Smooth muscle cell of trachea (primary cell): ENCODE results near the gene ITPRIPL2. TPM values are rescaled to one million over a fixed set of nuclear protein-coding genes. Genes with fewer than 3 reads are reported as not detected.

Experiments
- total RNA-seq: library from RNA; depleted of rRNA; stranded (reverse); fragments of >200 nt; gene quantifications from 2 replicates; pipeline ENCODE4 v1.2.1, GENCODE V29; 2014

The ITPRIPL2 gene
- 30.5 and 71.1 TPM in 2 replicates for total RNA-seq

DNA sequence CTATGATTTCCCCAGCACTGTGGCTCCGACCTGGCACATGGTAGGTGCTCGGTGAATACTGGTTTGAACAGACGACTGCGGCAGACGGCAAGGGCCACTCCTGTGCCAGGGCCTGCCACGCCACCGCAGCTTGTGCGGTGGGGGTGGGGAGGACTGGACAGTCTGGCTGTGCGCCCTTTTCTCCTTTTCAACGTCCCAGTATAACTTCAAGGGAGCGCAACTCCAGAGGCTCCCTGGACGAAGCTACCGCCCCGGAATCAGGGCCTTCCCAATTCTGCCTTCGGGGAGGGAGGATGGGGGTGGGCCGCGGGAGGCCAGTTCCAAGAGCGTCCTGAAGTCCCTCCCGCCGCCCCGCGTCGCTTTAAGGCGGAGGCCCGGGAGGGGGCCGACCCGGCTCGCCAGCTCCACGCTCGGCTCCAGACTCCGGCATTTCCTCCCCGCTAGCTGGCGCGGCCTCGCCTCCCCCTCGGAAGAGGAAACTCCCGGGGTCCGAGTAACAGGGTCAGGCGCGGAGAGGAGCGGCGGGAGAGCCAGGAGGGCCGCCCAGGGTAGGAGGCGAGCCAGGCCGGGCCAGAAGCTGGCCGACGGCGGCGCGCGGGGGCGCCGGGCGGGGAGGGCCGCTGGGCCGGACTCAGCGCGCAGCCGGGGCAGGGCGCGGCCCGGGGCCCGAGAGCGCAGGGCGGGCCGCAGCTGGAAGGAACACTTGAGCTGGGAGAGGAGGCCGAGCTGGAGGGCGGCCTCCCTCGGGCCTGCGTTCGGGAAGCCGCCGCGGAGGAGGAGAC lies at the start of gene ITPRIPL2:
TSS of gene ITPRIPL2 (plus strand) at position 388 of the 782 bp plus-strand sequence. CDS start 498 bp downstream, outside the sequence.

DNA sequence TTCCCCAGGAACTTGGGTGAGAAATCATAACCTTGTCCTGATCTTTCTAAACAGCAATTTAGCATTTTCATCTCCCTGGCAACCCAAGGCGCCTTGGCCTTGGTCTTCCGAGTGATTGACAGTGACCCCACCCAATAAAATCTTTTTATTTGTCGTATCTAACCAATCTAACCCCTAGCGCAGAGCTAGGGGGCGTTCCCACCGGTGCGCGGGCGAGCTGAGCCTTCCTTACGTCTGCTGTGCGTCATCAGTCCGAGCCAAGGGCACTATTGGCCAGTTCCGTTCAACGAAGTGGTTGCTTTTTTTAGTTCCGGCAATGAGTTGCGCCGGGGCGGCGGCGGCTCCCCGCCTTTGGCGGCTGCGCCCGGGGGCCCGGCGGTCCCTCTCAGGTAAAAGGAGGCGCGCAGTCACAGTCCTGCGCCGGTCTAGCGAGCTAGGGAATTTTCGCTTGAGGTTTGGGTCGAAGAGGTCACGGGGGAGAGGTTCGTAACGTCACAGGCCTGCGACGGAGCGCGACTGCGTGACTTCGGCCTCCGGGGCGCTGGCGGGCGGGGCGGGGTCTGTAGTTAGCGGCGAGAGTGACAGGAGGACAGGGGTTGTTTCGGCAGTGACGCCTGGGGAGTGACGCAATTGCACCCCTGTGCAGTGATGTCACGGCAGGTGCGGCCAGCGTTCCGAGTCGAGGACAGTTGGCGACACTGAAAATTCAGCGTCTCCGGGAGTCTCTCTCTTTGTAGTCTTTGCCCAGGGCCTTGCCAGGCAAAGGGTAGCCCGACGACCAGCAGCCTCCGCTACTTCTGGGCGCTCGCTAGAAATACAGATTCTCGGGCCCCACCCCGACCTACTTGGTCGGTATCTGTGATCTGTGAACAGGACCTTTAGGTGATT lies 46.2 kb upstream of the ITPRIPL2 start, which contains the start of gene COQ7:
TSS of gene COQ7 (plus strand) at position 266 of the 888 bp plus-strand sequence. CDS start at position 317, 51 bp downstream.

DNA sequence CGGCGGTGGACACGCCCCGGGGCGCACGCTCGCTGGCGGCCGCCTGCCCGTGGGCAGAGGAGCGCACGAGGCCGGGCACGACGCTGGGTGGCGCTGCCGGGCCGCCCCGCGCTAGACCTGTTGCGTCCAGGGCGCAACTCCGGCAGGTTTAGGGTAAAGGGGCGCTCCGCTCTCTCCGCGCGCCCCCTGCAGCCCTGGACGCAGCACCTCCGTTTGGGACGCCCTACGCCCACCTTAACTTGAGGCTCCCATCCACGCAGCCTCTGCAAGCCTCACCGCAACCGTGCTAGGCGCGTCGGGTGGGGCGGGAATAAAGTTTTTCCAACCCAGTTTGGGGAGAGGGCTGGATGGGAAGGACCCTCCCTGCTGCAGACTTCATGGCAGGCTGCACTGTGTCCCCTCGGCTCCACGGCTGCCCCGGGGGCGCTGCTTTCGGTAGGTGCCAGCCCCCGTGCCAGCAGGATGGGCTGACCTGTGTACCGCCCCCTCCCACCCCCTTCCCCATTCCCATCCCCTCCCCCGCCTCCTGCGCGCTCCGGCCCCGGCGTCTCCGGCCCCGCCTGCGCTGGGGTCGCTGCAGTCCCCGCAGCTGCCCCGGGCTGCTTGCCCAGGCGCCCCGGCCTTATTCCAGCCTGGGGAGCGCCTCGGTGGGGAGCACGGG lies 54.1 kb downstream of the ITPRIPL2 start, which contains the start of gene SYT17:
TSS of gene SYT17 (plus strand) at position 531 of the 661 bp plus-strand sequence. CDS start 407 bp downstream, outside the sequence.

Other genes starting within 250 kb of the ITPRIPL2 start
- 72.8 and 87.8 TPM in 2 replicates for gene SMG1, start 187.6 kb upstream of the ITPRIPL2 start, total RNA-seq
- gene TMC7, start 130.0 kb upstream of the ITPRIPL2 start, total RNA-seq: 0.66 and 0.73 TPM in 2 replicates
- gene COQ7, start 46.4 kb upstream of the ITPRIPL2 start, total RNA-seq: 17.9 and 18.9 TPM in 2 replicates
- gene SYT17, start 54.3 kb downstream of the ITPRIPL2 start, total RNA-seq: 0.29 and 0.66 TPM in 2 replicates
- gene CLEC19A, start 171.8 kb downstream of the ITPRIPL2 start, total RNA-seq: not detected in 2 replicates